C4-2B (cell line): ENCODE data around the gene POF1B.

Experiments
- CTCF ChIP-seq: fragments of 450-650 bp; conservative IDR thresholded peaks from 2 replicates; pipeline ENCODE4 v1.5.1; 2017; ENCODE audit warnings: mild to moderate bottlenecking
- ZFX ChIP-seq: fragments of 450-650 bp; IDR thresholded peaks from 2 replicates; pipeline ENCODE4 v1.6.1; 2017

- no peak for TF ChIP-seq CTCF
- no peak for TF ChIP-seq ZFX
Observed at GRCh38 chrX:85419293-85419692, 39.8 kb upstream of the POF1B start.
